Right lobe of liver (tissue), 4 donors: ENCODE results near the gene AEBP1.

ENCODE experiments used
- CTCF ChIP-seq, 4 donors: fragments of 200-600 bp in 3 of 4; fragments of 450-650 bp in 1 of 4; IDR thresholded peaks; one replicate each; pipeline versions ENCODE4 v1.5.1 to v1.8.0; 2016 to 2022; ENCODE audit warnings: antibody characterized with exemption in 4 of 4, mild to moderate bottlenecking in 2 of 4
- POLR2A ChIP-seq: fragments of 450-650 bp; IDR thresholded peaks from one replicate; pipeline ENCODE4 v1.6.1; 2017; ENCODE audit warnings: antibody characterized with exemption, mild to moderate bottlenecking
- donor health status: DM: no; HTN: no; CAD: no.
- donor health status: DM: no; HTN: no; CAD: no.
- donor health status: DM: no; HTN: yes; CAD: no.

GRCh38 chr7:44148961-44149536 lies 44.9 kb downstream of the AEBP1 start:
- TF ChIP-seq CTCF (IDR thresholded peaks at IDR 0.05) = no peak
- TF ChIP-seq POLR2A = no peak
